GM18861 (cell line): Measurements from ENCODE around the gene OR4D9.
"Not testable (repeated sequence)": the region's sequence is repeated elsewhere in the genome, so short reads cannot be mapped to it uniquely, and the experiment has no call there.

ENCODE experiments used
- ATAC-seq: cut with Tn5 transposase; IDR thresholded peaks from one replicate; pipeline ENCODE4 v1.9.1; 2021; ENCODE audit not compliant: unreplicated experiment

OR4D9 gene

DNA sequence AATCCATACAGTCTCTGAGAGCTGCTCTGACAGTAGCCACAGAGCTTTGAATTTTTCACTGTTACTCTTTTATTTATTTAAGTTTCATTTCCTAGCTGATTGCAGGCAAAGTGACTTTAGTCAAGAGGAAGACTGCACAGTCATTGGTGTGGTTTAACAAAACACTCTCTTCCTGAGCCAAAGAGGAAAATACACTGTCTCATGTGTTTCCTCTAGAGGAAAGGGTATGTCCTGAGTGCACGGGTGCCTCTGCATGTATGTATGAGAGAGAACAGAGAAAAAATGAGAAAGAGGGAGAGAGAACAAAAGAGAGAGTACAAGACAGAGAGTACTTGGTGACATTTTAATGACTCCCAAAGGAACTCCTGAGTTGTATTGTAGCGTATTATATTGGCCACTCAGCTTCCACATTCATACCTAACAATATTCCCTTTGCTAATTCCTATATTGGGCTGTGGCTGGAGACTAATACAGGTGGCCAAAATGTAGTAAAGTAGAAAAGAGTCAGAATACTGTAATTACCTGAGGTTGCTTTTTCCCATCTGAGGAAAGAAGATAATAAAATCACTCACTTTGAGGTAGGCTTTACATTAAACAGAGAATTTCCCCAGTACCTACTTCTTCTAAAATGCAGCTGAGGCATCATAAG lies at the start of gene OR4D9:
Gene OR4D9 (plus strand): TSS at position 599 of the 649 bp plus-strand sequence. CDS start 3,374 bp downstream, outside the sequence.
- ATAC-seq, result no peak

DNA sequence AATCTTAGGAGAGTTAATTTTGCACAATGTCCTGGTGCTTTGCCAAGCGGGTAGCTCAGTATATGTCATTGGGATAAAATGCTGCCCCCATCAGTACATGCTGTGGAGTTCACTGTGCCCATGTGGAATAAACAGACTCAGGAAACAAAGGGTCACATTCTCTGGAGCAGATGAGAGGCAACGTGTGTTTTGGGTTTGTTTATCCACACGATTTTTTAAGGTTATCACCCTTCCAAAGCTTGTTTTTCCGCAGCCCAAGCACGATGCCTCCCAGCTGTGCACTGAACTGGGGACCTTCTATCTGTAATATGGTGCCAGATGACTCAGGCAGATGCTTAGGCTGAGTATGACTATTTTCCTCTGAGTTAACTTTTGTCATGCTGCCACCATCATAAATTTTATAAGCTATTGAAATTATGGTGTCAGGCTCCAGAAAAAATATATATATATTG lies 48.1 kb upstream of the OR4D9 start:
- no peak for ATAC-seq

DNA sequence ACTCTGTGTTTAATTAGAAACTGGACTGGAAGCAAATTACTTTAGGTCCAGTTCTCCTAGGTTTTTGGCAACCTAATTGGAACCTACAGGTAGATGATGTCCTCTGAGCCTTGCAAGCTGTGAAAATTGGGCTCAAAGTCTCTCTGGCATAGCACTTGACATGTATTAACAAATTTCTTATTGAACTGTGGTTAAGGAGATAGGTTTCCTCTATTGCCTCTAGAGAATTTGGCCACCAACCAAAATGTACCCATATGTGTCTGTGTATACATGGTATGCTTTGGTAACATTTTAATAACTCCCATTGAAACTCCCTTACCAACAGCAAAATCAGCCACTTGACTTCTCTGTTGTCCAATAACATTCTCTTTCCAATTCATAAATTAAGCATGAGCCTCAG lies 38.3 kb upstream of the OR4D9 start, which contains the start of gene OR4D10:
Gene OR4D10 (plus strand): TSS at position 301 of the 400 bp plus-strand sequence. CDS start 4,115 bp downstream, outside the sequence.
- ATAC-seq, result no peak

DNA sequence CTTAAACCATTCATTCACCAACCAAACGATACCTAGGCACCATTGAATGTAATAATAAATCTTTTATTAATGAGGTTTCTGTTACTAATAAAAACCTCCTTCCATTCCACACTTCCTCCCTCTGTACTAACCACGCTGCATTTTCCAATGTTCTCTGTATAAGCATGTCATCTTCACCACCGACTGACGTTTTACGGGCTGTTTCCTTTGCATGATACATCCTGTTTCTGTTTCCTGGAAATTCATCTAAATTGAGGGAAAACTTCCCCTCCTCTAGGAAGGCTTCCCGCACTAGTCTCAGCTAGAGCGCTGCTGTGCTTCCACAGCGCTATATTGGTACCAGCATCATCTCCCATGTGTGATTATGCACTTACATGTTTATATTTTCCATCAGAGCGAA lies 36.2 kb upstream of the OR4D9 start:
- ATAC-seq, result no peak

DNA sequence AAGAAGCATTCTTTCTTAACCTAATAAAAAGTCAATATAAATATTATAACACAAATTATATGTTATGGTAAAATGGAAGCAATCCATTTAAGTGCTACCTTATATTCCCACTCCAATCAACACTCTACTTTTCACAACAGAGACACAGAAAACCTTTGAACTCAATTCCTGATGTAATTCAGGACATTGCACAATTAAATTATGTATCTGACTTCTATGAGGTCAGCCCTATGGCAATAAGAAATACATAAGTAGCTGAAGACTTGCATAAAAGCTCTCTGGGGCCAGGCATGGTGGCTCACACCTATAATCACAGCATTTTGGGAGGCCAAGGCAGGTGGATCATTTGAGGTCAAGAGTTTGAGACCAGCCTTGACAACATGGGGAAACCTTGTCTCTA lies 31.4 kb upstream of the OR4D9 start:
- ATAC-seq, result no peak

DNA sequence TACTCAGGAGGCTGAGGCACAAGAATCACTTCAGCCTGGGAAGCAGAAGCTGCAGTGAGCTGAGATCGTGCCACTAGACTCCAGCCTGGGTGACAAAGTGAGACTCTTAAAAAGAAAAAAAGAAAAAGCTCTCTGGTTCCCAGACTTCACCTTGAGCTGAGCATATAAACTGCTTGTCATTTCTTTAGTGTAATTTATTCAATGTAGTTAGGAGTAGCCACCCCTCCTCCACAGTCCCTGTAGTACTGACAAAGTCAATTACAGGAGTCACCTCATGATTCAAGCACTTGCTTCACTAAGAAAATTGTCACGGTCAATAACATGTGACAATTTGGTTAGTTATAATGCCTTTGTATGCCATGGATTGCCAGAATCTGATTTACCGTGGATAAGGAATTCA lies 31.0 kb upstream of the OR4D9 start:
- ATAC-seq, result no peak

DNA sequence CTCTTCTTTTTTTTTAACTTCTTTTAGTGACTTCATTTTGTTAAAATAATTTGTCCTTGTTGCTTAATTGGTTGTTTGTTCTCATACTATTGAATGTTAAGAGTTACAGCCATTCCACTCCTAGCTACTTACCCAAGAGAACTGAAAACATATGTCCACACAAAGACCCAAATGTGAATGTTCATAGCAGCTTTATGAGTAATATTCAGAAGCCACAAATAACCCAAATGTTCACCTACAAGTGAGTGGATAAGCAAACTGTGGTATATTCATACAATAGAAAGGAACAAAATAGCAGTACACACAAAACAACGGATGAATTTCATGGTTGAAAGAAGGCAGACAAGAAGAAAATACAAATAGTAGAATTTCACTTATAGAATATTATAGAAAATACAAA lies 9.4 kb upstream of the OR4D9 start:
- ATAC-seq, result no peak

DNA sequence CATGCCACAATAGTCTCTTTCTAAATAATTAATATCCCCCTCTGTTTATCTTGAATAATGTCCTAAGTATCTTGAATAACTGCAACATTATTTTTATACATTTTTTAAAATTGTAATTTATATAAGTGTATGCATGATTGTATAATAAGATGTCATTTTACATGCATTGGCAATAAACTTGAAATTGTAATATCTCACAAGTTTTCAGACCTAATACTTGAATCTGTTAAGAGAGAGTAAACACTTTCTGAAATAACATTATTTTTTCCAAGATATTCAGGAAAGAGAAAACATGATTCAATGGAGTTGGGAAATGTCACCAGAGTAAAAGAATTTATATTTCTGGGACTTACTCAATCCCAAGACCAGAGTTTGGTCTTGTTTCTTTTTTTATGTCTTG lies 8.1 kb upstream of the OR4D9 start, which contains the start of gene OR4D11:
Gene OR4D11 (plus strand): TSS at position 301 of the 400 bp plus-strand sequence. CDS start 0 bp downstream, at position 301.
- no peak for ATAC-seq

DNA sequence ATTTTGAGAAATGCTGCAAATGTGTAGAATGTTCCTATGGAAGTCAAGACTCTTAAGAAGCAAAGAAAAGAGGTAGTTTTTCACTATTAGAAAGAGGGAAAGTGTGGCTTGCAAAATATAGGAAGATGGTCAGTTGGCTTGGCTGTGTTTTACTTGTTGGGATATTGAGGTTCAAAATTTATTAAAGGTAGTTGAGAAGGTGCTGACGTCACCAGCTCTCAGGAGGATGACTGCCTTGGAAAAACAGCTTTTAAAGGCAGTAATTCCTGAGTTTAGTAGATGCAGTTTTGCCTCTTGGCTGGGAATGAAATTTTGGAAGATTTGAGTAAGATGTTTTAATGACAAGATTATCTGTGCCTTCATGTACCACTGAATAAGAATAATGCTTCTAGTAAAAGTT lies 336 bp downstream of the OR4D9 start:
- ATAC-seq, result no peak

DNA sequence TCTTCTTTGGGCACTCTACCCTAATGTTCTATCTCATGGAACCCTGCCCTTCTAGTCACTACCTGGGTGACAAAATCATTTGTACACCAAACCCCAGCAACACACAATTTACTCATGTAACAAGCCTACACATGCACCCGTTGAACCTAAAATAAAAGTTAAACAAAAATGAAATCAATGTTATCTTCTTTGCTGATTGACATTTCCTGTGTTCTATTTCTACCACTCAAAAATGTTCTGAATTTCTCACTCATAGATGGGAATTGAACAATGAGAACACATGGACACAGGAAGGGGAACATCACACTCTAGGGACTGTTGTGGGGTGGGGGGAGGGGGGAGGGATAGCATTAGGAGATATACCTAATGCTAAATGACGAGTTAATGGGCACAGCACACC lies 8.8 kb downstream of the OR4D9 start:
- ATAC-seq, result not testable (repeated sequence)

DNA sequence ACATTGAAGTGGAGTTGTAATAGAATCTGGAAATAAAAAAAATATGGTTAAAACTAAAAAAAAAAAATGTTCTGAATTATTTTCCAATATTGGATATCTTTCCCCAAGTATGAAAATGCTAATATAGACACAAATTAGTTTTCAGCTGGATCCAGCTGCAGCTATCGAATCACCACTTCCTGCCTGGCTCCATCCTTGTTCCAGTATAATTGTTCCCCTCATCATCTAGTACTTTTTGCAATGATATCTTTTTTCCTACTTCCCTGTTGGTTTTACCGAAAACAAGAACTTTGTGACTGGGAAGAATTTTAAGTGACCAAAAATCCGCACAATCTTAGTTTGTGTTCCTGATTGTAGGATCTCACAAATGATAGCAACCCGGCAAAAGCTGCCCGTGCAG lies 9.4 kb downstream of the OR4D9 start:
- ATAC-seq, result no peak

DNA sequence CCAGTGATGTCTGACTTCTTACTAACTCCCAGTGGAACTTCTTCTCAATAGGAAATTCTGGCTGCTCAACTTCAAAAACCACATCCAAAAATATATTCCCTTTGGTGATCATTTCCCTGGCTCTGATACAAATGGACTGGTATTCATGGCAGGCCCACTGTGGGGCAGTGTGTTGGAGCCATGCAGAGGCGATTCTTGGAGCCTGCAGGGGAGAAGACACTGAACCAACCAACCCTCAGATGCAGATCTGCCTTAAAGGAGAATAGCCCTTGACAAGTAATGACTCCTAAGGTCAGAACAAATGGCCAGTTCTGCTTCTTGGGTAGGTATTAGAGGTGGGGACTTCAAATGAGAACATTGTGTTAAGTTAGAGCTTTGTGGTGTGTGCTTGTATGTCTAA lies 12.2 kb downstream of the OR4D9 start:
- no peak for ATAC-seq

DNA sequence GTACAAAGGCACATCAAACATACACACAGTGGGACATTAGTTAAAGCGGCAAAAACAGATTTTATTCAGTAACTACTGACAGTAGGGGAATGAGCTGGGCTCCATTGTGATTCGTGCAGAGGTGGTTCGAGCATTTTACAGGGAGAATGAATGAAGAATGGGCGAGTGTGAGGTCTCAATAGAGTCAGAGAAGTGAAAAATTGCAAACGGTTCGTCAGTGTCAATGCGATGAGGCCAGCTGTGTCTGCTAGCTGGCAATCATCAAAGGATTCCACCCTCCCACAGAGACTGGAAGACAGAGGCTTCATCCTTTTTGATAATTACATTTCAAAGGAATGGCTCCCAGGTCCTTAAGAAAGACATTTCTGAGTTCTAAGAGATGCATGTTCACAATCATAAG lies 17.4 kb downstream of the OR4D9 start:
- no peak for ATAC-seq

DNA sequence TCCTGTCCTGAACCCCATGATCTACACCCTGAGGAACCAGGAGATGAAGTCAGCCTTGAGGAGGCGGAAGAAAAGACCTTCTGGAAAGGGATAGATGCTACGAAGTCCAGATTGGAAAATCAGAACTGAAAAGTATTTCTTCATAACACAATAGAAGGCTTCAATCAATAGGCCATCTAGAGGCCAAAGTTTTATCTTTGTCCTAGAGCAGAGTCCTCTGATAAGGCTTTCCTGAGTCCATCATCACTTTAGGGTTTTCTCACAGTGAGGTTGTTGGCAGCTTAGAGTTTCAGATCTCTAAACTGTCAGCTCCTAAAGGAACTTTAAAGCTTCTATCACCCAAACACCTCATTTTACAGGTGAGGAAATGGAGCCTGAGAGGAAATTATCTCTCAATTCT lies 21.3 kb downstream of the OR4D9 start:
- ATAC-seq, result no peak

DNA sequence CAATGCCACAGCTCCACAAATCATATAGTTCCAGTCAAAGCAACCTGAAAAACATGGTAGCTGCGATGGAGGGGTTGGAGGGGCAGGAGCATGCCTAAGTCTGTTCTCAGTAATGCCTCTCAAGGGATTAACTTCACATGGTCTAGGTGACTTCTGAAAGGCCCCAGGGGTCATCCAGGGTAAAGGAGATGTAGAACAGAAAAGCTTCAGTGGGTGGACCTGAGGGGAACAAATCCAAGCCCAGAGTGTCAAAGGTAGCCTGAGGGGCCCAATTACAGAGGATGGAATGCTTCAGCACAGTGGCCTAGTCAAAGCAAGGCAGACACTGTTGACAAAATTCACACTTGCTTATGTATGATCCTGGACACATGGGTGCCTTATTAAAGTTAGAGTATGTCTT lies 23.3 kb downstream of the OR4D9 start:
- no peak for ATAC-seq

DNA sequence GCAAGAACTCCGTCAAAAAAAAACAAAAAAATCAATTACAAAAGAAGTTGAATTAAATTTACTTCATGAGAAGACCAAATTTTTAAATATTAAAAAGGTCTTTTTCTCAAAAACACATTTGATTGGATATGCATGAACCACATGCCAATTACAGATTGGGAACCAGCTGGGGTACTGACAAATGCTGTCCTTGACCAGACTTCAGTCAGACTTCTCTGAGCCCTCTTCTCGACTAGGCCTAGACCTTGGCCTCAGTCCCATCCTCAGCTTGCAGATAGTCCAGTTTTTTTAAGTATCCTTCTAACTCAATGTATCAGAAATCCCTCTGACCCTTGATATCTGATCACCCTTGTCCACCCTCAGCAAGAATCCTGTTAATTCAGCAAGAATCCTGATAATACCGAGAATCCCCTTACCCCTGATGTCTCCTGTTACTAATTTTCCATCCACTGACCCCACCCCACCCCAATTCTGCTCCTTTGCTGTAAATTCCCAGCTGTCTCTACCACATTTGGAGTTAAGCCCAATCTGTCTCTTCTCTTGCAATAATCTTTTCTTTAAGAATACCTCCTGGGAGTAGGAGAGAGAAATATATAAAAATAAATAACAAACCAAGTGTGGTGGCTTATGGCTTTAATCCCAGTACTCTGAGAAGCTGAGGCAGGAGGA lies 30.9 kb downstream of the OR4D9 start:
- ATAC-seq, result no peak

DNA sequence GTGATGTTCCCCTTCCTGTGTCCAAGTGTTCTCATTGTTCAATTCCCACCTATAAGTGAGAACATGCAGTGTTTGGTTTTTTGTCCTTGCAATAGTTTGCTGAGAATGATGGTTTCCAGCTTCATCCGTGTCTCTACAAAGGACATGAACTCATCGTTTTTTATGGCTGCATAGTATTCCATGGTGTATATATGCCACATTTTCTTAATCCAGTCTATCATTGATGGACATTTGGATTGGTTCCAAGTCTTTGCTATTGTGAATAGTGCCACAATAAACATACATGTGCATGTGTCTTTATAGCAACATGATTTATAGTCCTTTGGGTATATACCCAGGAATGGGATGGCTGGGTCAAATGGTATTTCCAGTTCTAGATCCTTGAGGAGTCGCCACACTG lies 32.4 kb downstream of the OR4D9 start:
- not testable (repeated sequence) for ATAC-seq

DNA sequence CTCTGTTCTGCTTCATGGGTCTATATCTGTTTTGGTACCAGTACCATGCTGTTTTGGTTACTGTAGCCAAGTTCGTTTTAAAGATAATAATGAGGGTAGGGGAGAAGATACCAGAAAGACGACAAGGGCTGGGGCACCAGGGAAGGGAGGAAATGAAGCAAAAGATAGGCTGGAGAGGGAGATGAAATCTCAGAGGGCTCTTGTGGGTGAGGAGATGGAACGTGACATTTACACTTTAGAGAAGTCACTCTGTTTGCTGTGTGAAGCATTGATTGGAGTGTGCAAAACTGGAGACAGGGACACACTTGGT lies 33.5 kb downstream of the OR4D9 start:
- ATAC-seq, result no peak

DNA sequence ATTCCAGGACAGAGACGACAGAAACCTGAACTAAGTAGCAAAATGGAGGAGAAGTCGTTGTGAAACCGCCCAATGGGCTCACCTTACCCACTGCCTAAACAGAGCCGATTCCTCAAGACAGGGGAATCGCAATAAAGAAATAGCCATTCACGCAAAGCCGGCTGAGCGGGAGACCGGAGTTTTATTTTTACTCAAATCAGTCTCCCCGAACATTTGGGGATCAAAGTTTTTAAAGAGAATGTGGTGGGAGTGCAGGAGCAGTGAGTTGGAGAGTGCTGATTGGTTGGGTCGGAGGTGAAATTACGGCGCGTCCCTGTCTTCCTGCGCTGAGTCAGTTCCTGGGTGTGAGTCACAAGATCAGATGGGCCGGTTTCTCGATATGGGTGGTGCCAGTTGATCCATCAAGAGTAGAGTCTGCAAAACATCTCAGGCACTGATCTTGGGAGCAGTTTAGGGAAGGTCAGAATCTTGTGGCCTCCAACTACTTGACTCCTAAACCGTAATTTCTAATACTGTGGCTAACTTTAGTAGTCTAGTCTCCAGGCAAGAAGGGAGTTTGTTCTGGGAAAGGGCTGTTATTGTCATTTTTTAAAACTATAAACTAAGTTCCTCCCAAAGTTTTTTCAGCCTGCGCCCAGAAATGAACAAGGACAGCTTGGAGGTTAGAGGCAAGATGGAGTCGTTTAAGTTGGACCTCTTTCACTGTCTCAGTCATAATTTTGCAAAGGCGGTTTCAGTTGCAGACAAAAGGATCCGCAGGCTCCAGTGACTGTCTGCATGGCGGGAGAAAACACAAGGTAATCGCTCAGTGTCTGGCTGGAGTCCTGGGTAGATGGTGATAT lies 34.1 kb downstream of the OR4D9 start:
- no peak for ATAC-seq

DNA sequence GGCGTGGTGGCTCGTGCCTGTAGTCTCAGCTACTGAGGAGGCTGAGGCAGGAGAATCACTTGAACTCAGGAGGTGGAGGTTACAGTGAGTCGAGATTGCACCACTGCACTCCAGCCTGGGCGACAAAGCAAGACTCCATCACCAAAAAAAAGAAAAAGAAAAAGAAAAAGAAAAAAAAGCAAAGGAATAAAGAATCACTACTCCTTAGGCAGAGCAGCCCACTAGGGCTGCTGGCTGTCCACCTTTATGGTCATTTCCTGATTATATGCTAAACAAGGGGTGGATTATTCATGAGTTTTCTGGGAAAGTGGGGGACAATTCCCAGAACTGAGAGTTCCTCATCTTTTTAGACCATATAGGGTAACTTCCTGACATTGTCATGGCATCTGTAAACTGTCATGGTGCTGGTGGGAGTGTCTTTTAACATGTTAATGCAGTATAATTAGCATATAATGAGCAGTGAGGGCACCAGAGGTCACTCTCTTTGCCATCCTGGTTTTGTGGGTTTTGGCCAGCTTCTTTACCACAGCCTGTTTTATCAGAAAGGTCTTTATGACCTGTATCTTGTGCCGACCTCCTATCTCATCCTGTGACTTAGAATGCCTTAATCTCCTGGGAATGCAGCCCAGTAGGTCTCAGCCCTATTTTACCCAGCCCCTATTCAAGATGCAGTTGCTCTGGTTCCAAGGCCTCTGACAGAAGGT lies 36.4 kb downstream of the OR4D9 start:
- not testable (repeated sequence) for ATAC-seq

DNA sequence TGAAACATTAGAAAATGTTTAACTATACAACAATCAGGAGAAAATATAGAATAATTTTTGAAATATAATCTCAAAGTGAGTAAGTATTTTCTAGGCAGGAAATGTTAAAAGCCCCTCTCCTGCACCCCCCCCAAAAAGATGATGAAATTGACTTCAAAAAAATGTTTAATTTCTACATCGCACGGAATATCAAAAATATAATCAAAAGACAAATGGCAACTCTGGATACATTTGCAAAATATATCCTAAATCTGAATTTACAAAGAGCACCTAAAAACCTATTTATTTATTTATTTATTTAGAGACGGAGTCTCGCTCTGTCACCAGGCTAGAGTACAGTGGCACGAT lies 36.9 kb downstream of the OR4D9 start:
- ATAC-seq, result no peak
